Upper lobe of left lung (tissue), 6 donors: ENCODE results near the gene ZNHIT2. TPM values are rescaled to one million over a fixed set of nuclear protein-coding genes. Genes with fewer than 3 reads are reported as not detected.
"Not testable (repeated sequence)": the region's sequence is repeated elsewhere in the genome, so short reads cannot be mapped to it uniquely, and the experiment has no call there.

Experiments used
- ATAC-seq, 2 donors: fragments of 200-7000 bp; cut with Tn5 transposase; one replicate each; pipeline ENCODE4 v1.9.1; 2022; ENCODE audit warnings: mild to moderate bottlenecking in 2 of 2, moderate library complexity in 2 of 2; ENCODE audit not compliant: low FRiP score in 2 of 2
- DNase-seq, 2 donors: peaks; one replicate each; pipeline ENCODE4 v3.0.0-alpha.2; 2019 to 2020
- H3K27ac ChIP-seq, 4 donors: fragments of 200-600 bp; sonication (generic); one replicate each; pipeline ENCODE4 v1.5.1; 2016 to 2019
- H3K27me3 ChIP-seq, 4 donors: fragments of 200-600 bp; sonication (generic); one replicate each; pipeline ENCODE4 v1.5.1; 2017 to 2019
- H3K36me3 ChIP-seq, 4 donors: fragments of 200-600 bp; sonication (generic); one replicate each; pipeline ENCODE4 v1.5.1; 2016 to 2019
- H3K4me1 ChIP-seq, 4 donors: fragments of 200-600 bp; sonication (generic); one replicate each; pipeline ENCODE4 v1.5.1; 2018 to 2019
- H3K4me3 ChIP-seq, 4 donors: fragments of 200-600 bp; sonication (generic); one replicate each; pipeline ENCODE4 v1.5.1; 2017 to 2019; ENCODE audit warnings: mild to moderate bottlenecking in 2 of 4, moderate library complexity in 1 of 4
- H3K9me3 ChIP-seq, 4 donors: fragments of 200-600 bp; sonication (generic); one replicate each; pipeline ENCODE4 v1.5.1; 2018 to 2019
- EP300 ChIP-seq, 4 donors: sonication (generic); formaldehyde crosslinking; IDR thresholded peaks; one replicate each; pipeline ENCODE4 v1.5.1; 2017; ENCODE audit warnings: antibody characterized with exemption in 4 of 4, control low read depth in 2 of 4
- POLR2A ChIP-seq, 4 donors: fragments of 450-650 bp; IDR thresholded peaks; one replicate each; pipeline ENCODE4 v1.5.1; 2016 to 2017; ENCODE audit warnings: antibody characterized with exemption in 4 of 4, mild to moderate bottlenecking in 2 of 4
- POLR2AphosphoS5 ChIP-seq, 2 donors: sonication (generic); formaldehyde crosslinking; IDR thresholded peaks; one replicate each; pipeline ENCODE4 v1.5.1; 2017; ENCODE audit warnings: antibody characterized with exemption in 2 of 2
- WGBS, 2 donors: methylation state at CpG; one replicate each; pipeline ENCODE4 v1.1.5; 2017 to 2018; 5-methylcytosine and 5-hydroxymethylcytosine counted together
- total RNA-seq, 6 donors: library from RNA; depleted of rRNA in 4 of 6; stranded (reverse); fragments of >200 nt in 4 of 6; gene quantifications; one replicate each; pipeline versions ENCODE4 v1.1.0 to v1.2.1, GENCODE V29; 2016 to 2021
- TF ChIP-seq, protein P1 (sequence below), 6 experiments: fragments of 450-650 bp in 4 of 6; fragments of 200-600 bp in 2 of 6; sonication (generic) in 2 of 6; IDR thresholded peaks; one replicate each; pipeline ENCODE4 v1.5.1; 2016 to 2019; ENCODE audit warnings: antibody characterized with exemption in 6 of 6
- donor health status: DM: no; HTN: no; CAD: no; lungs with moderate emphysema.
- donor health status: DM: no; HTN: yes; CAD: no; lungs with severe emphysema.

ZNHIT2 gene
- total RNA-seq, 6 donors from 2014 or later: 12.6 to 28.5 (median 15.2) TPM

DNA sequence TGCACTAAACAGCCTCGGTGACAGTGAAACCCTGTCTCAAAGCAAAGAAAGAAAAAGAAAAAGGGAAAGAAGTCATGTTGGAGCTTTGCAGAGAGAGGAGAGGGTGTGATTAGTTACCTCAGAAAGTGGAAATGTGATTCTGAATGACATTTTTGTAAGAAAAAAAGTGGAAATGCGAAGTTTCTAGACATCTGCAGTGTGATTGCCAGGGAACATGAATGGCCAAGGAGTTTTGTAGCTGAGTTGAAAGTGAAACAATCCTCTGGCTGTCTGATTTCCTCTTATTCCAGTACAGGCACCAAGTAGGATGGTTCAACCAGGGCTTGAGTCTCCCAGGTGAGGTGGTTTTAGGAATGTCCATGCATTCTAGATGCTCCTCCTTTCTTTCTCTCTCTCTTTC lies 34.6 kb upstream of the ZNHIT2 start:
- TF ChIP-seq EP300 (IDR thresholded peaks at IDR 0.05): no peak
- TF ChIP-seq, protein P1, sequence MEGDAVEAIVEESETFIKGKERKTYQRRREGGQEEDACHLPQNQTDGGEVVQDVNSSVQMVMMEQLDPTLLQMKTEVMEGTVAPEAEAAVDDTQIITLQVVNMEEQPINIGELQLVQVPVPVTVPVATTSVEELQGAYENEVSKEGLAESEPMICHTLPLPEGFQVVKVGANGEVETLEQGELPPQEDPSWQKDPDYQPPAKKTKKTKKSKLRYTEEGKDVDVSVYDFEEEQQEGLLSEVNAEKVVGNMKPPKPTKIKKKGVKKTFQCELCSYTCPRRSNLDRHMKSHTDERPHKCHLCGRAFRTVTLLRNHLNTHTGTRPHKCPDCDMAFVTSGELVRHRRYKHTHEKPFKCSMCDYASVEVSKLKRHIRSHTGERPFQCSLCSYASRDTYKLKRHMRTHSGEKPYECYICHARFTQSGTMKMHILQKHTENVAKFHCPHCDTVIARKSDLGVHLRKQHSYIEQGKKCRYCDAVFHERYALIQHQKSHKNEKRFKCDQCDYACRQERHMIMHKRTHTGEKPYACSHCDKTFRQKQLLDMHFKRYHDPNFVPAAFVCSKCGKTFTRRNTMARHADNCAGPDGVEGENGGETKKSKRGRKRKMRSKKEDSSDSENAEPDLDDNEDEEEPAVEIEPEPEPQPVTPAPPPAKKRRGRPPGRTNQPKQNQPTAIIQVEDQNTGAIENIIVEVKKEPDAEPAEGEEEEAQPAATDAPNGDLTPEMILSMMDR (IDR thresholded peaks at IDR 0.05): no peak
- no peak for TF ChIP-seq POLR2AphosphoS5 (IDR thresholded peaks at IDR 0.05)
- no peak for TF ChIP-seq POLR2A (IDR thresholded peaks at IDR 0.05)
- no peak overlapping the region for H3K4me3 ChIP-seq
- no peaks in the 10 kb centered on the region for H3K9me3 ChIP-seq
- 79 to 80% methylated on average over 2 of the region's 2 CpGs for WGBS, 2 donors
- ATAC-seq (no peak), DNase-seq (no peak)
- no peaks in the 10 kb centered on the region for H3K36me3 ChIP-seq
- no peaks in the 10 kb centered on the region for H3K27me3 ChIP-seq
- H3K27ac ChIP-seq: peak overlapping the region in 1 of 4 donors; percentile 74
- peaks cover 0 to 18% (median 14%) of the 10 kb centered on the region in 4 donors for H3K4me1 ChIP-seq

DNA sequence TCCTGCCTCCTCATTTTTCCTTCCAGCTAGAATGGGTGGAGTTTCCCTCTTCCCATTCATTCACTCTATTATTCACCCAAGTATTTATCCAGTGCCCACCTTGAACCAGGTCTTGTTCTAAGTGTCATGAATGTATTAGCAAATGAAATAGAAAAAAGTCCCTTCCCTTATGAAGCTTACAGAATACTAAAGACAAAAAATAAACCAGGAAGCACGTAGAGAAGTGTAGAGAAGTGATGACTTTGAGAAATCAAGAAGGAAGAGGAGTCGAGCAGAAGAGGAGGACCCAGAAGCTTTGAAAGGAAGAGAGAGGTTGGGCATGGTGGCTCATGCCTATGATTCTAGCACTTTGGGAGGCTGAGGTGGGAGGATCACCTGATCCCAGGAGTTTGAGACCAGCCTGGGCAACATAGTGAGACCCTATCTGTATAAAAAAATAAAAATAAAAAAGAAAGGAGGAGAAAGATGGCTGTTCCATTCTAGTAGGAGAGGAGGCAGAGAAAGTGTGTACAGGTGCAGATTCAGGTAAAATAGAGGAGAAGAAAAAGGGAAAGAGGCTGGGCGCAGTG lies 33.9 kb upstream of the ZNHIT2 start:
- peak overlapping the region; percentile 61 to 75 (median 68) for H3K27ac ChIP-seq
- no peak for DNase-seq
- no peaks in the 10 kb centered on the region for H3K9me3 ChIP-seq
- H3K36me3 ChIP-seq: no peaks in the 10 kb centered on the region
- peak in 1 of 2 donors; percentile 30 for ATAC-seq
- no peaks in the 10 kb centered on the region for H3K27me3 ChIP-seq
- TF ChIP-seq POLR2AphosphoS5 (IDR thresholded peaks at IDR 0.05) (no peak), POLR2A (IDR thresholded peaks at IDR 0.05) (no peak), EP300 (IDR thresholded peaks at IDR 0.05) (no peak)
- TF ChIP-seq, protein P1 (IDR thresholded peaks at IDR 0.05): no peak
- WGBS, 2 donors: 55 to 59% methylated on average over 3 of the region's 3 CpGs
- H3K4me3 ChIP-seq: no peak overlapping the region
- peaks cover 0 to 18% (median 14%) of the 10 kb centered on the region in 4 donors for H3K4me1 ChIP-seq

- peak overlapping the region; percentile 61 to 75 (median 68) for H3K27ac ChIP-seq
- DNase-seq (peak; percentile 65 to 98), ATAC-seq (peak; percentile 93 to 96)
- no peaks in the 10 kb centered on the region for H3K9me3 ChIP-seq
- peaks cover 0 to 18% (median 14%) of the 10 kb centered on the region in 4 donors for H3K4me1 ChIP-seq
- H3K4me3 ChIP-seq: no peak overlapping the region
- TF ChIP-seq POLR2AphosphoS5 (IDR thresholded peaks at IDR 0.05): peak; percentile 44 to 58
- peak in 1 of 4 donors; percentile 54 for TF ChIP-seq POLR2A (IDR thresholded peaks at IDR 0.05)
- TF ChIP-seq, protein P1 (IDR thresholded peaks at IDR 0.05): peak in 1 of 6 experiments; percentile 17
- TF ChIP-seq EP300 (IDR thresholded peaks at IDR 0.05): no peak
- no peaks in the 10 kb centered on the region for H3K36me3 ChIP-seq
- WGBS, 2 donors: 29 to 36% methylated on average over 8 to 12 of the region's 12 CpGs
- H3K27me3 ChIP-seq: no peaks in the 10 kb centered on the region
These were observed 33.2 kb upstream of the ZNHIT2 start for GRCh38 chr11:65150509-65151299.

DNA sequence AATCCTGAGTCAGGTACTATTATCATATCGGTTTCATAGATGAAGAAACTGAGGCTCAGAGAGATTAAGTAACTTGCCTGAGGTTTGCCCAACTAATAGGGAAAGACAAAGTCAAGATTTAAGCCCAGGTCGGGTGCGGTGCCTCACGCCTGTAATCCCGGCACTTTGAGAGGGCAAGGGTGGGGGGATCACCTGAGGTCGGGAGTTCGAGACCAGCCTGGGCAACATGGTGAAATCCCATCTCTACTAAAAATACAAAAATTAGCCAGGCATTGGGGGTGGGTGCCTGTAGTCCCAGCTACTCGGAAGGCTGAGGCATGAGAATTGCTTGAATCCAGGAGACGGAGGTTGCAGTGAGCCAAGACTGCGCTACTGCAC lies 32.6 kb upstream of the ZNHIT2 start:
- not testable (repeated sequence) for H3K27me3 ChIP-seq, ATAC-seq, H3K9me3 ChIP-seq, DNase-seq, H3K4me3 ChIP-seq, H3K36me3 ChIP-seq
- 66 to 73% methylated on average over 10 of the region's 10 CpGs for WGBS, 2 donors
- H3K4me1 ChIP-seq: peaks cover 0 to 18% (median 14%) of the 10 kb centered on the region in 4 donors
- H3K27ac ChIP-seq: peak overlapping the region; percentile 61 to 75 (median 68)

- WGBS, 2 donors: 74 to 87% methylated on average over 5 of the region's 5 CpGs
- no peak overlapping the region for H3K4me3 ChIP-seq
- ATAC-seq (no peak), DNase-seq (no peak)
- no peaks in the 10 kb centered on the region for H3K27me3 ChIP-seq
- H3K4me1 ChIP-seq: peaks cover 0 to 18% (median 14%) of the 10 kb centered on the region in 4 donors
- TF ChIP-seq POLR2AphosphoS5 (IDR thresholded peaks at IDR 0.05): no peak
- TF ChIP-seq, protein P1 (IDR thresholded peaks at IDR 0.05): no peak
- TF ChIP-seq EP300 (IDR thresholded peaks at IDR 0.05): no peak
- no peak for TF ChIP-seq POLR2A (IDR thresholded peaks at IDR 0.05)
- no peaks in the 10 kb centered on the region for H3K36me3 ChIP-seq
- H3K9me3 ChIP-seq: no peaks in the 10 kb centered on the region
- no peak overlapping the region for H3K27ac ChIP-seq
These were observed 31.2 kb upstream of the ZNHIT2 start for GRCh38 chr11:65148657-65149056.
